ENCODE measurements around the gene OR4E2. TPM values are rescaled to one million over a fixed set of nuclear protein-coding genes. Genes with fewer than 3 reads are reported as not detected.

OR4E2 gene
- total RNA-seq, 1 experiment from 2014 or later = not detected

- H4K20me1 ChIP-seq (ENCODE audit: insufficient read depth) = no peaks in the 10 kb centered on the region
- no peak overlapping the region for H3K4me3 ChIP-seq
- no peaks in the 10 kb centered on the region for H3K27me3 ChIP-seq (ENCODE audit: insufficient read depth, low read depth)
- no peaks in the 10 kb centered on the region for H3K36me3 ChIP-seq (ENCODE audit: low read depth)
- H3K9me3 ChIP-seq (ENCODE audit: insufficient read depth, low read depth) = no peaks in the 10 kb centered on the region
- no TSS peak for BruUV-seq (replicated peaks)
- no peaks in the 10 kb centered on the region for H3K79me2 ChIP-seq (ENCODE audit: low read depth)
- H3F3A ChIP-seq (ENCODE audit: insufficient read depth, low read depth) = no peaks in the 10 kb centered on the region
- no peaks in the 10 kb centered on the region for H3K4me1 ChIP-seq (replicated peaks; ENCODE audit: insufficient read depth)
- no peak overlapping the region for H2AFZ ChIP-seq
- CTCF ChIA-PET = no interaction called here
- intact Hi-C loops (cut with micrococcal nuclease; ENCODE audit: unreplicated experiment) = no loop called here
- POLR2A ChIA-PET (ENCODE audit: unreplicated experiment) = interaction anchor here (0.7 kb wide), 1 partner anchor 138 kb away, joined by 8 read pairs; no protein-coding TSS in a partner anchor
- TF ChIP-seq CTCF (conservative IDR thresholded peaks at IDR 0.05) (no peak), EZH2 (IDR thresholded peaks at IDR 0.05; ENCODE audit: low read depth) (no peak)
- H3K4me2 ChIP-seq = no peak overlapping the region
- no peak for DNase-seq
- no peaks in the 10 kb centered on the region for H3K9me2 ChIP-seq (ENCODE audit: insufficient read depth)
- no peak overlapping the region for H3K27ac ChIP-seq
Measured at GRCh38 chr14:21643407-21643806, 10.2 kb upstream of the OR4E2 start.

GRCh38 chr14:21647380-21647779 is 6.3 kb upstream of the OR4E2 start:
- H3K79me2 ChIP-seq (ENCODE audit: low read depth) = no peaks in the 10 kb centered on the region
- no peak for TF ChIP-seq CTCF (conservative IDR thresholded peaks at IDR 0.05)
- TF ChIP-seq EZH2 (IDR thresholded peaks at IDR 0.05; ENCODE audit: low read depth) = no peak
- H3F3A ChIP-seq (ENCODE audit: insufficient read depth, low read depth) = no peaks in the 10 kb centered on the region
- intact Hi-C loops (cut with micrococcal nuclease; ENCODE audit: unreplicated experiment) = no loop called here
- H3K27me3 ChIP-seq (ENCODE audit: insufficient read depth, low read depth) = no peaks in the 10 kb centered on the region
- H3K4me3 ChIP-seq = no peak overlapping the region
- no TSS peak for BruUV-seq (replicated peaks)
- no peak overlapping the region for H3K4me2 ChIP-seq
- H2AFZ ChIP-seq = no peak overlapping the region
- no peaks in the 10 kb centered on the region for H3K9me2 ChIP-seq (ENCODE audit: insufficient read depth)
- CTCF ChIA-PET = interaction anchor here (0.7 kb wide), 1 partner anchor 174 kb away, joined by 3 read pairs; no protein-coding TSS in a partner anchor
- no peak overlapping the region for H3K27ac ChIP-seq
- DNase-seq = no peak
- H3K9me3 ChIP-seq (ENCODE audit: insufficient read depth, low read depth) = no peaks in the 10 kb centered on the region
- POLR2A ChIA-PET (ENCODE audit: unreplicated experiment) = interaction anchor here (0.6 kb wide), 1 partner anchor 210 kb away, joined by 3 read pairs; no protein-coding TSS in a partner anchor
- H3K4me1 ChIP-seq (replicated peaks; ENCODE audit: insufficient read depth) = no peaks in the 10 kb centered on the region
- no peaks in the 10 kb centered on the region for H3K36me3 ChIP-seq (ENCODE audit: low read depth)
- H4K20me1 ChIP-seq (ENCODE audit: insufficient read depth) = no peaks in the 10 kb centered on the region

- ChIA-PET POLR2A (ENCODE audit: unreplicated experiment) (no interaction called here), CTCF (no interaction called here)
- intact Hi-C loops (cut with micrococcal nuclease; ENCODE audit: unreplicated experiment) = no loop called here
- Histone ChIP-seq H2AFZ (no peak overlapping the region), H3K27me3 (ENCODE audit: insufficient read depth, low read depth) (no peaks in the 10 kb centered on the region), H3K9me3 (ENCODE audit: insufficient read depth, low read depth) (no peaks in the 10 kb centered on the region), H3K27ac (no peak overlapping the region), H3K36me3 (ENCODE audit: low read depth) (no peaks in the 10 kb centered on the region), H3K4me2 (no peak overlapping the region), H3F3A (ENCODE audit: insufficient read depth, low read depth) (no peaks in the 10 kb centered on the region), H3K4me3 (no peak overlapping the region), H3K79me2 (ENCODE audit: low read depth) (no peaks in the 10 kb centered on the region), H4K20me1 (ENCODE audit: insufficient read depth) (no peaks in the 10 kb centered on the region), H3K4me1 (replicated peaks; ENCODE audit: insufficient read depth) (no peaks in the 10 kb centered on the region), H3K9me2 (ENCODE audit: insufficient read depth) (no peaks in the 10 kb centered on the region)
- TF ChIP-seq CTCF (conservative IDR thresholded peaks at IDR 0.05) = no peak
- TF ChIP-seq EZH2 (IDR thresholded peaks at IDR 0.05; ENCODE audit: low read depth) = no peak
- no peak for DNase-seq
- BruUV-seq (replicated peaks) = no TSS peak
Measured at GRCh38 chr14:21652209-21652808, 1.3 kb upstream of the OR4E2 start.

Data from PC-9 (cell line).